HG02981 (cell line): ENCODE data around the gene TGFBR2.

Experiments used
- ATAC-seq: cut with Tn5 transposase; IDR thresholded peaks from one replicate; pipeline ENCODE4 v1.9.1; 2021; ENCODE audit warnings: mild to moderate bottlenecking, moderate library complexity; ENCODE audit not compliant: unreplicated experiment

The TGFBR2 gene

GRCh38 chr3:30606301-30607031 is at the start of gene TGFBR2:
TSS of gene TGFBR2 (plus strand) at chr3:30606601. CDS start at chr3:30606884, 283 bp downstream.
- ATAC-seq: peak; percentile 81

- ATAC-seq: no peak
Measured at GRCh38 chr3:30557746-30558303, 48.6 kb upstream of the TGFBR2 start.

GRCh38 chr3:30563956-30564355 is 42.4 kb upstream of the TGFBR2 start:
- ATAC-seq: no peak

GRCh38 chr3:30567139-30567753 is 39.2 kb upstream of the TGFBR2 start:
- no peak for ATAC-seq

- ATAC-seq: no peak
Measured at GRCh38 chr3:30576946-30577345, 29.5 kb upstream of the TGFBR2 start.

GRCh38 chr3:30577788-30578187 is 28.6 kb upstream of the TGFBR2 start:
- ATAC-seq: peak; percentile 88

- peak; percentile 25 for ATAC-seq
Measured at GRCh38 chr3:30578479-30578878, 27.9 kb upstream of the TGFBR2 start.

- no peak for ATAC-seq
Measured at GRCh38 chr3:30578986-30579579, 27.3 kb upstream of the TGFBR2 start.

GRCh38 chr3:30581067-30581585 is 25.3 kb upstream of the TGFBR2 start:
- no peak for ATAC-seq

- ATAC-seq: no peak
Measured at GRCh38 chr3:30581982-30582381, 24.4 kb upstream of the TGFBR2 start.

GRCh38 chr3:30583973-30584372 is 22.4 kb upstream of the TGFBR2 start:
- ATAC-seq: no peak

GRCh38 chr3:30585654-30586053 is 20.7 kb upstream of the TGFBR2 start:
- no peak for ATAC-seq

GRCh38 chr3:30586096-30586805 is 20.1 kb upstream of the TGFBR2 start:
- no peak for ATAC-seq

- ATAC-seq: no peak
Measured at GRCh38 chr3:30586806-30587486, 19.5 kb upstream of the TGFBR2 start.

GRCh38 chr3:30587904-30588303 is 18.5 kb upstream of the TGFBR2 start:
- ATAC-seq: no peak

GRCh38 chr3:30596152-30596551 is 10.2 kb upstream of the TGFBR2 start:
- ATAC-seq: no peak

- no peak for ATAC-seq
Measured at GRCh38 chr3:30597131-30597768, 9.2 kb upstream of the TGFBR2 start.

GRCh38 chr3:30597769-30598134 is 8.6 kb upstream of the TGFBR2 start:
- ATAC-seq: no peak

- peak; percentile 66 for ATAC-seq
Measured at GRCh38 chr3:30598668-30599545, 7.5 kb upstream of the TGFBR2 start.
